ENCODE measurements around the gene HLA-DRA.

DNA sequence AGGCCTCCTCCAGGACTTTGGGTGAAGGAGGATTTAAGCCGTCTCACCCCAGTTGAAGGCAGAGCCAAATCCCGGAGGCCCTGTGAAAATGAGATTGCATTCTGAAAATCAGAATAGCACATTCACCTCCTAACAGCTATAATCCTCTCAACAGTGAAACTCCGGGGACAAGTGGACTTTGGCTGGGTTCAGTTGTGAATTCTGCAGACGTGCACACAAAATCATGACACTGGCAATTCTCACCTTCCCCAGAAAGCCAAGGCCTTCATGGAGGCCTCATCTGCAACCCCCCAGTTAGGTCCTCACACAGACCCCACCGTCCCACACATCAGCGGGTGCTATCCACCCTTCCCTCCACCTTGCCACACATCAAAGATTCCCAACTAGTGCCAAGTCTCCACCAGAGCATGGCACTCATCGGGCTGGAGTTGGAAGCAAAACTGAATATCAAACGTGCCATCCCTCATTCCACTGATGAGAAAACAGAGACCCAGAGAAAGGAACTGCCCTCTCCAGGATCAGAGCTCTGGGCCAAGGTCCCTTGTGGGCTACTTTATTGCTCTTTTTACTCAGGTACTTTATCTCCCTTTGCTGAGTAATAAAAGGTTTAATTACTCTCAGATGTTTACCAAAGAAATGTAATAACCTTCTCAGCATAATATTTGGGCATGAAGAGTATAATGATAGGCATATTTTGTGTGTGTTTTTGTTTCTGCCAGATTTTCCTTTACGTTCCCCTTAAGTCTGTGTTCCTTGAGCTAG lies 27.9 kb upstream of the HLA-DRA start:
- no peak for TF ChIP-seq POLR2A (IDR thresholded peaks at IDR 0.05; ENCODE audit: low read length)
- TF ChIP-seq GATA1 (IDR thresholded peaks at IDR 0.05; ENCODE audit: low read depth, low read length), result no peak

Measured in erythroblast (primary cell).